Anterior cingulate cortex (tissue), 58 donors: ENCODE data around the gene NUP88.

ENCODE experiments used
- DNase-seq, 58 donors: peaks; one replicate each; lab custom pipeline; 2025; lab: John Stamatoyannopoulos, UW

The NUP88 gene

DNA sequence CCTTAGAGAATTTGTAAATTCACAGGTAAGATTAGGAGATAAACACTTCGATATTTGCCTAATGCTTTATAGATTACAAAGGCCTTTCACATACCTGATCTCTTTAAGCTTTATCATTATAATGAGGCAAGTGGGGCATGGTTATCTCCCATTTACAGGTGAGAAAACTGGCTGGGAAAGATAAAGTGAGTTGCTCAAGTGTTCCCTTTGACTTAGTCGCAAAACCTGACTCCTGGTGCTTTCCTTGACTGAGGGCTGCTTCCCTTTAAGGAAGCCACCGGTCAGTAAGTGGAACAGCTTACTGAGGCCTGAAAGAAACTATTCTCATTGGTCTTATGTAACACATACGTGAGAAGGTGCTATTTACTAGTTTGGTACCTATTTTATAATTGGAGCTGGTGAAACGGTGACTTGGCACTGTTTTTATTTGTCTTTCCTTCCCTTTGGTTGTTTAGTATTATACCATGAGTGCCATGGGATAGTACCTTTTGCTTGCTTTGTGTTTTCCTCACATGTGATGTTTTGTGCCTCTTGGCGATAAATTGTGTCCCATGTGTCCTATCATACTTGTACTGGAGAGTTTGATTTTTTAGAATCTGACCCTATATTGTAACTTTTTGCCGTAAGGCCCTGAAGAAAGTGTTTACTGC, 57.2 kb downstream of the NUP88 start:
- no peak for DNase-seq

DNA sequence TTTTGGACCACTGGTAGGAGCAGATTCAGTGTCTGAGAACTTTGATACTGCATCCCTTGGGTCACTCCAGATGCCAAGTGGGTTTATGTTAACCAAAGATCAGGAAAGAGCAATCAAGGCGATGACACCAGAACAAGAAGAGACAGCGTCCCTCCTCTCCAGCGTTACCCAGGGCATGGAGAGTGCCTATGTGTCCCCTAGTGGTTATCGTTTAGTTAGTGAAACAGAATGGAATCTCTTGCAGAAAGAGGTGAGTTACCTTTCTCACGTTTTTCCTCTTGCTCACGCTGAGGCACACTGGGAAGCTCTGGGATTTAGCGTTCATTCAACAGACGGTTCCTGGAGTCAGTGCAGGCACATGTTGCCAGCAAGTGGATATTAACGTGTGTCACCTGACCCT, 58.0 kb downstream of the NUP88 start:
- no peak for DNase-seq

DNA sequence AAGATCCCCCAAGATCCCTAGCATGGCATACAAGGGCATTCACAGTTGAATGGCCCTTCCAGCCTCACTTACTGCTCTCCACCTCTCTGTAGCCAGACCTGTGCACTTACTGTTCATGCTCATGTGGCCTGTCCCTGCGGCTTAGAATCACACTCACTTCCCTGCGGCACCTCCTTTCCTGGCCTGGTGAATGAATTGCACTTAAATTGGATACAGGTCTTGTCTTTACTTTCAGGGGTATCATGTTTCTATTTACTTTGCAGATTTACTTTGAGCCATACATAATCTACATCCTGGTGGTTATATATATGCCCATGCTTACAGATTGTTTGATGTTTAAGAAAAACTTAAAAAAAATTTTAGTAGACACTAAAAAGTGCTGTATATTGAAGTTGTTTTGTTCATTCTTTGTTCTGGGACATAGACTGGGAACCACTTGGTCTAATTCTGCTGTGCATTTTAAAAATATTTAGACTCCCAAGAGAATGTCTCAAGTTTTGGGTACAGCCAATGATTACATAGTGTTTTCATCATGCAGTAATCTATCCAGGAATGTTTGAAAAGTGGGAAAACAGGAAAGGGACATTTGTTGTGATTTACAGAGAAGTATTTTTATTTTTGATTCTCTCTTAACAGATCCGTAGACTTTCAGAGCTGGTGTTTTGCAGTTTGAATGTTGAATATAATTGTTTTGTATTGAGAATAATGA, 63.9 kb downstream of the NUP88 start:
- no peak for DNase-seq

DNA sequence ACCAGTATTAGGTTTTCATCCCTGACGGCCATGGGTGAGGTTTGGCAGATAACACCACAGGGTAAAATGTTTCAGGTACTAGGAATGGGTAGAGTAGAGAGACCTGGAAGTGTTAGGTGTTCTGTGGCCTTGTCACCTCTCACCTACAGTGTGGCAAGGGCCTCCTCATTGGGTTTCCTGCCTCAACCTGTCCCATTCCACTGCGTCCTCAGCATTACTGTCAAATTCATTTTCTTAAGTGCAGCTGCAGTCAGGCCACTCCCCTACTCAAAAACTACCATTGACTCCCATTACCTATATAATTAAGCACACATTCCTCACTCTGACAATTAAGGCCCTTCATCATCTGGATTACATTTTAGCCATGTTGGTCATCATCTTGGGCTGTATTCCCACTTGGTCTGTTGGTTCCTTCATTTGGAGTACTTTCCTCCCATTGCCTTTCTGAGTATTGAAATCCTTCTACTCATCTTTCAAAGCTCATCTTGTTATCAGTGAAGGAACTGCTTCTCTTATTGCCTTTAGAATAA, 64.5 kb downstream of the NUP88 start:
- no peak for DNase-seq

DNA sequence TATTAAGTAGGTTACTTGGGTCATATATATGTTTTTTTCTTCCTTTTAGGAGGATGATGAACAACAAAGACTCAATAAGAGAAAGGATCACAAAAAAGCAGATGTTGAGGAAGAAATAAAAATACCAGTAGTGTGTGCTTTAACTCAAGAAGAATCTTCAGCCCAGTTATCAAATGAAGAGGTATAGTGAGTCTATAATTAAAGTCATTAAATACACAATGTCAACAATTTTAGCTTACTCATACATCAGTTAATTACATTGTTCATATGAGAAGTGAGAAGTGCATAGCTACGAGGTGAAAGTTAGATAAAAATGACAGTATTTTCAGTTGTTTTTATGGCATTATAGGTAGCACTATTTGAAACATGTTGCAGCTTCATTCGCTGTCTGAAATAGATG, 65.2 kb downstream of the NUP88 start:
- DNase-seq: no peak

DNA sequence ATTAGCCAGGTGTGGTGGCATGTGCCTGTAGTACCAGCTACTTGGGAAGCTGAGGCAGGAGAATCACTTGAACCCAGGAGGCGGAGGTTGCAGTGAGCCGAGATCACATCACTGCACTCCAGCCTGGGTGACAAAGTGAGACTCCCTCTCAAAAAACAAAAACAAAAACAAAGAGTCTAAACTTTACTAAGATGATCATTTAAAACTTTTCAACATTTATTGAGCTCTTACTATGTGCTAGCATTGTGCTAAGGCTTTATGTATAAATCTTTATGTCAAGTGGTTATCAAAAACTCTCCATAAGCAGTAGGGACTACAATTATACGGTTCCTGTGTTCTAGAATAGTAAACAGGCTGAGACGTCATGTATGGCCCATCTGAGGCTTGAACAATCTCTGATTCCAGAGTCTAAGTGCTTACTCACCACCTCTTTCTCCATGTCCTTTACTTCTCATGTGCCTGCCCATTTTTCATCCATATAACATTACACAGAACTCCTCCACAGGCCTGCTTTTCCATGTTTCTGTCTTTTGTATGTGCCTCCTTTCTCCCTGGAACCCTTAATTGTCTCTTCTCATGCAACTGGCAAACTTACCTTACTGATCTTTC, 66.7 kb downstream of the NUP88 start:
- DNase-seq: no peak

DNA sequence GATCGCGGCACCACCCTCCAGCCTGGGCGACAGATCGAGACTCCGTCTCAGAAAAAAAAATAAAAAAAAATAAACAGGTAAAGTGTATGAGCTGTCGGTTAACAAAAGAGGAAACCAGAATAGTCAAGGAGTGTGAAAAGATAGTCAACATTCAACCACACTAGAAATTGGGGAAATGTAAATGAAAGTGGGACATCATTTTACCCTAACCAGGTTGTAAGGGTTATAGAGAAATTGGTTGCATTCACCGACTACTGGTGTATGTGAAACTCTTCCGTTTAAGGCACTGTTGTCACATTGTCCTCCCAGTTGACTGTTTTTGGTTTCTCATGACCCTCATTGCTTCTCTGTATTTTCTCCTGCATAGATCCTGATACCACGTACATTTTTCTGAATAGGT, 74.5 kb downstream of the NUP88 start:
- no peak for DNase-seq
